ENCODE measurements around the gene ANGPTL2.
A peak's percentile ranks its signal among the peaks of the same experiment; 100 is the strongest.

ANGPTL2 gene

GRCh38 chr9:127117801-127118200 lies 4.6 kb downstream of the ANGPTL2 start:
- no CpG with 5 or more reads among the region's 4 CpGs for WGBS (ENCODE audit: insufficient coverage, insufficient read length)
- H3K4me1 ChIP-seq (ENCODE audit: control insufficient read depth, insufficient read depth, low read length) = peaks cover 1% of the 10 kb centered on the region; the same call in 1 of the 2 replicates

GRCh38 chr9:127116957-127117356 lies 5.5 kb downstream of the ANGPTL2 start:
- H3K27me3 ChIP-seq (ENCODE audit: control insufficient read depth, insufficient read depth, low read length) = no peaks in the 10 kb centered on the region
- no peaks in the 10 kb centered on the region for H3K9me3 ChIP-seq (ENCODE audit: control insufficient read depth, insufficient read depth, low read length)
- H3K27ac ChIP-seq (ENCODE audit: low read length) = no peak overlapping the region
- no peak for DNase-seq (ENCODE audit: low read depth, low spot score)
- H3K4me3 ChIP-seq (ENCODE audit: low read length) = no peak overlapping the region
- peaks cover 8% of the 10 kb centered on the region for H3K4me1 ChIP-seq (ENCODE audit: control insufficient read depth, insufficient read depth, low read length)
- no CpG with 5 or more reads among the region's 2 CpGs for WGBS (ENCODE audit: insufficient coverage, insufficient read length)
- no peaks in the 10 kb centered on the region for H3K36me3 ChIP-seq (ENCODE audit: control insufficient read depth, insufficient read depth, low read length)

More at GRCh38 chr9:127117801-127118200, 4.6 kb downstream of the ANGPTL2 start:
- DNase-seq (ENCODE audit: low read depth, low spot score) = no peak
- no peaks in the 10 kb centered on the region for H3K27me3 ChIP-seq (ENCODE audit: control insufficient read depth, insufficient read depth, low read length)
- no peak overlapping the region for H3K4me3 ChIP-seq (ENCODE audit: low read length)
- no peaks in the 10 kb centered on the region for H3K36me3 ChIP-seq (ENCODE audit: control insufficient read depth, insufficient read depth, low read length)
- no peaks in the 10 kb centered on the region for H3K9me3 ChIP-seq (ENCODE audit: control insufficient read depth, insufficient read depth, low read length)
- H3K27ac ChIP-seq (ENCODE audit: low read length) = no peak overlapping the region

GRCh38 chr9:127116088-127116726 lies 6.2 kb downstream of the ANGPTL2 start:
- Histone ChIP-seq H3K27me3 (ENCODE audit: control insufficient read depth, insufficient read depth, low read length) (no peaks in the 10 kb centered on the region), H3K9me3 (ENCODE audit: control insufficient read depth, insufficient read depth, low read length) (no peaks in the 10 kb centered on the region), H3K27ac (ENCODE audit: low read length) (no peak overlapping the region), H3K36me3 (ENCODE audit: control insufficient read depth, insufficient read depth, low read length) (no peaks in the 10 kb centered on the region), H3K4me3 (ENCODE audit: low read length) (no peak overlapping the region), H3K4me1 (ENCODE audit: control insufficient read depth, insufficient read depth, low read length) (peaks cover 12% of the 10 kb centered on the region)
- no peak for DNase-seq (ENCODE audit: low read depth, low spot score)
- no CpG with 5 or more reads among the region's 6 CpGs for WGBS (ENCODE audit: insufficient coverage, insufficient read length)

GRCh38 chr9:127114606-127115005 lies 7.8 kb downstream of the ANGPTL2 start:
- H3K27me3 ChIP-seq (ENCODE audit: control insufficient read depth, insufficient read depth, low read length) = no peaks in the 10 kb centered on the region
- peaks cover 14% of the 10 kb centered on the region for H3K4me1 ChIP-seq (ENCODE audit: control insufficient read depth, insufficient read depth, low read length)
- no peaks in the 10 kb centered on the region for H3K9me3 ChIP-seq (ENCODE audit: control insufficient read depth, insufficient read depth, low read length)
- H3K27ac ChIP-seq (ENCODE audit: low read length) = no peak overlapping the region
- no peak overlapping the region for H3K4me3 ChIP-seq (ENCODE audit: low read length)
- DNase-seq (ENCODE audit: low read depth, low spot score) = no peak
- no peaks in the 10 kb centered on the region for H3K36me3 ChIP-seq (ENCODE audit: control insufficient read depth, insufficient read depth, low read length)
- no CpG with 5 or more reads among the region's 5 CpGs for WGBS (ENCODE audit: insufficient coverage, insufficient read length)

- Histone ChIP-seq H3K9me3 (ENCODE audit: control insufficient read depth, insufficient read depth, low read length) (no peaks in the 10 kb centered on the region), H3K27ac (ENCODE audit: low read length) (no peak overlapping the region), H3K27me3 (ENCODE audit: control insufficient read depth, insufficient read depth, low read length) (no peaks in the 10 kb centered on the region), H3K4me3 (ENCODE audit: low read length) (no peak overlapping the region), H3K4me1 (ENCODE audit: control insufficient read depth, insufficient read depth, low read length) (peaks cover 14% of the 10 kb centered on the region), H3K36me3 (ENCODE audit: control insufficient read depth, insufficient read depth, low read length) (no peaks in the 10 kb centered on the region)
- DNase-seq (ENCODE audit: low read depth, low spot score) = no peak
- WGBS (ENCODE audit: insufficient coverage, insufficient read length) = no CpG with 5 or more reads among the region's 10 CpGs
These were observed 9.1 kb downstream of the ANGPTL2 start for GRCh38 chr9:127113191-127113972.

- WGBS (ENCODE audit: insufficient coverage, insufficient read length) = no CpG with 5 or more reads among the region's 3 CpGs
- no peaks in the 10 kb centered on the region for H3K9me3 ChIP-seq (ENCODE audit: control insufficient read depth, insufficient read depth, low read length)
- H3K4me1 ChIP-seq (ENCODE audit: control insufficient read depth, insufficient read depth, low read length) = peaks cover 14% of the 10 kb centered on the region
- no peak for DNase-seq (ENCODE audit: low read depth, low spot score)
- H3K27ac ChIP-seq (ENCODE audit: low read length) = no peak overlapping the region
- H3K4me3 ChIP-seq (ENCODE audit: low read length) = no peak overlapping the region
- H3K36me3 ChIP-seq (ENCODE audit: control insufficient read depth, insufficient read depth, low read length) = 0 out of 2 replicates have a peak, but pooled peaks cover 2% of the 10 kb centered on the region
- H3K27me3 ChIP-seq (ENCODE audit: control insufficient read depth, insufficient read depth, low read length) = no peaks in the 10 kb centered on the region
These were observed 9.7 kb downstream of the ANGPTL2 start for GRCh38 chr9:127112735-127113161.

GRCh38 chr9:127112056-127112455 lies 10.4 kb downstream of the ANGPTL2 start:
- H3K27ac ChIP-seq (ENCODE audit: low read length) = no peak overlapping the region
- DNase-seq (ENCODE audit: low read depth, low spot score) = peak; percentile 93
- WGBS (ENCODE audit: insufficient coverage, insufficient read length) = no CpG with 5 or more reads among the region's 7 CpGs

GRCh38 chr9:127109212-127109711 lies 13.2 kb downstream of the ANGPTL2 start:
- Histone ChIP-seq H3K4me1 (ENCODE audit: control insufficient read depth, insufficient read depth, low read length) (peaks cover 14% of the 10 kb centered on the region), H3K9me3 (ENCODE audit: control insufficient read depth, insufficient read depth, low read length) (no peaks in the 10 kb centered on the region), H3K4me3 (ENCODE audit: low read length) (no peak overlapping the region), H3K27me3 (ENCODE audit: control insufficient read depth, insufficient read depth, low read length) (no peaks in the 10 kb centered on the region), H3K36me3 (ENCODE audit: control insufficient read depth, insufficient read depth, low read length) (0 out of 2 replicates have a peak, but pooled peaks cover 2% of the 10 kb centered on the region), H3K27ac (ENCODE audit: low read length) (no peak overlapping the region)
- no CpG with 5 or more reads among the region's 5 CpGs for WGBS (ENCODE audit: insufficient coverage, insufficient read length)
- DNase-seq (ENCODE audit: low read depth, low spot score) = no peak

More at GRCh38 chr9:127112056-127112455, 10.4 kb downstream of the ANGPTL2 start:
- peaks cover 14% of the 10 kb centered on the region for H3K4me1 ChIP-seq (ENCODE audit: control insufficient read depth, insufficient read depth, low read length)
- H3K27me3 ChIP-seq (ENCODE audit: control insufficient read depth, insufficient read depth, low read length) = no peaks in the 10 kb centered on the region
- H3K36me3 ChIP-seq (ENCODE audit: control insufficient read depth, insufficient read depth, low read length) = 0 out of 2 replicates have a peak, but pooled peaks cover 2% of the 10 kb centered on the region
- no peak overlapping the region for H3K4me3 ChIP-seq (ENCODE audit: low read length)
- no peaks in the 10 kb centered on the region for H3K9me3 ChIP-seq (ENCODE audit: control insufficient read depth, insufficient read depth, low read length)

- Histone ChIP-seq H3K27ac (ENCODE audit: low read length) (no peak overlapping the region), H3K36me3 (ENCODE audit: control insufficient read depth, insufficient read depth, low read length) (0 out of 2 replicates have a peak, but pooled peaks cover 2% of the 10 kb centered on the region)
- WGBS (ENCODE audit: insufficient coverage, insufficient read length) = no CpG with 5 or more reads among the region's 38 CpGs
These were observed 14.2 kb downstream of the ANGPTL2 start for GRCh38 chr9:127107929-127108876.

More at GRCh38 chr9:127107929-127108876, 14.2 kb downstream of the ANGPTL2 start:
- no peaks in the 10 kb centered on the region for H3K27me3 ChIP-seq (ENCODE audit: control insufficient read depth, insufficient read depth, low read length)
- H3K9me3 ChIP-seq (ENCODE audit: control insufficient read depth, insufficient read depth, low read length) = no peaks in the 10 kb centered on the region
- no peak overlapping the region for H3K4me3 ChIP-seq (ENCODE audit: low read length)
- H3K4me1 ChIP-seq (ENCODE audit: control insufficient read depth, insufficient read depth, low read length) = peaks cover 14% of the 10 kb centered on the region
- DNase-seq (ENCODE audit: low read depth, low spot score) = no peak
